ENCODE data around the gene RAB21.
"Not testable (repeated sequence)": the region's sequence is repeated elsewhere in the genome, so short reads cannot be mapped to it uniquely, and the experiment has no call there.

Gene RAB21

DNA sequence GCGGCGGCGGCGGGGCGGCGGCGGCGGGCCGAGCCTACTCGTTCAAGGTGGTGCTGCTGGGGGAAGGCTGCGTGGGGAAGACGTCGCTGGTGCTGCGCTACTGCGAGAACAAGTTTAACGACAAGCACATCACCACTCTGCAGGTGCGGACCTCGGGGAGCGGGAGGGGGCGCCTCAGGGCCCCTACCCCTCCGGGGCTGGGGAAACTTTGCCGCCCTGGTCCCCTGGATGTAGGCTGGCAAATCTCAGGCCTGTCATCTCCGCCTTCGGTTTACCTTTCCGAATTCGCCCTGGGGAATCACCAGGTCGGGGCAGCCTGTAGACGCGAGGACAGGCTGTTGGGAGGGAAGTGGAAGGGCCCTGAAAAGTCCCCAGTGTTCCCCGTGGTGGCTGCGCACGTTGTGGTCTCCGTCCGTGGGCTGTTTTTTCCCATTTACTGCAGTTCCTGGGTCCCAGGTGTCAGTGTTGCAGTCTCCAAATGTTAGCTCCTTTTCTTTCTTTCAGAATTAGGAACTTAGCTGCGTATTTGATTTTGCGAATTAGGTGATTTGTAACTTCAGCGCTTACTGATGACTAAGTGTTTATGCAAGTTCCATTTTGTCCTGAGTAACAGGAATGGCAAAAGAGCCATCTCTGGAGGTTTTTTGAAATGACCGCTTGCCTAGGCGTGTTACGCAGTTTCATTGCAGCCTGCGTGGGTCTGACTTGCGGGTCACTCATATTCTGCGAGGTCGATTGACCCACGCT, 656 bp downstream of the RAB21 start:
- no peak for DNase-seq

DNA sequence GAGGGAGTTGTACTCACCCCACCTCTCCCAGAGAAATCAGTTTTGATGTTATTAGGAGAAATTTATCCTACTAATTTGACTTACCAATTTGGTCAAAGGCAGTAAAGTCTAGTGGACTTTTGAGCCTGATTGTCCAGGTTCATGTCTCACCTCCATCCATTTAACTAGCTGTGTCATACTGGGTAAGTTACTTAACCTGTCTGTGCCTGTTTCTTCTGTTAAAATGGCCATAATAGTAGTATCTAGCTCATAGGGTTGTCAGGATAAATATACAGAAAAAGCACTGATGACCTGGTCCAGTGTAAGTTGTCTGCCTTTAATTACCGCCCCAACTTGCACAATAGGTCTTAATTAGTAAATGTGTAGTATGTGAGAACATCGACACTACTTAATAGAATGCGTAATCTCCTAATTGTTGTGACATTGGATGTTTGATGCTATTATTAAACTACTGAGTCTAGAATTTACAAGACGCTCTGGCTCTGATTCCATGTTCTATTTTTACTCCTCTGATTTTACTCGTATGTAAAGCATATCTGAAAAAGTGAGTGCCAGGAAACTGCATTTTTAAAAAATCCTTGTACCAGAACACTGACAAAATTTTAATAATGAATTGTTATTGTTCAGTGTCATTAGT, 1.5 kb downstream of the RAB21 start:
- DNase-seq = no peak

DNA sequence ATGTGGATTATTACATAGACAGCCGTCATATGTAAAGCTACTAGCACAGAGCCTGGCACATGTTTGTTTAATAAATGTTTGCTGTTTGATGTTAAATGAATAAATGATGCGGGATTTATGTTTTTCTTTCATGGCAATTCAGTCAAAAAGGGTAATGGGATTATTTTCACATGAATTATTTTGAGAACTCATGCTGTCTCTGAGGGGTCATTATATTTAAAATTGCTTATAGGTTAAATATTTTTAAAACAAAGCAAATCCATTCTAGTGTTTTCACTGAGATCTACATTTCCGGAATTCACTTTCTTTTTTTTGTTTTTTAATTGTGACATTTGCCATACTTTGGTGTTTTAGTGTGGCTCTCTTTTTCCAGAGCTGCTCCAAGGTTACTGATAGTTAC, 5.3 kb downstream of the RAB21 start:
- no peak for DNase-seq

DNA sequence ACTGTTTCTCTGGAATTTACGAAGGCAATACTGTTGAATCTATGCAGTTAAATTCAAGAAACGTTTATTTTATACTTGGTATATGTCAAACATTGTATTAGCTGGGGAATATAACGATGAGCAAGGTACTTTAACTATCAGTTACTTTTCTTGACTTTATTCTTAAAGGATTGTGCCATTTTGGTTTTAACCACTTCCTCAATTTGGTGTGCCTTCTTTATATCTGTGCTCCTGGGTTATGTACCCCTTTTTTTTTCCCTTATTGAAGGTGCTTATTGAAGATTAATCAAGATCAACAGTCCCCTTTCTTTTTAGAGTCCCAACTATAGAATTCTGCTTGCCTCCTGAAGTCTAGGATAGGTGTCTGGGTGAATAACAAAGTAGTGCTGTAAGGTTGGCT, 5.8 kb downstream of the RAB21 start:
- no peak for DNase-seq

DNA sequence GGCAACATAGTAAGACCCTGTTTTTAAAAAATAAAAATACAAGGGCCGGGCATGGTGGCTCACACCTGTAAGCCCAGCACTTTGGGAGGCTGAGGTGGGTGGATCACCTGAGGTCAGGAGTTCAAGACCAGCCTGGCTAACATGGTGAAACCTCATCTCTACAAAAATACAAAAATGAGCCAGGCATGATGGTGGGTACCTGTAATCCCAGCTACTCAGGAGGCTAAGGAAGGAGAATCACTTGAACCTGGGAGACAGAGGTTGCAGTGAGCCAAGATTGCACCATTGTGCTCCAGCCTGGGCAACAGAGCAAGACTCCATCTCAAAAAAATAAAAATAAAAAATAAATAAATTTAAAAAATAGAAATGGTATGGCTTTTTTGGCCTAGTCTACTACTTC, 6.7 kb downstream of the RAB21 start:
- DNase-seq = not testable (repeated sequence)

DNA sequence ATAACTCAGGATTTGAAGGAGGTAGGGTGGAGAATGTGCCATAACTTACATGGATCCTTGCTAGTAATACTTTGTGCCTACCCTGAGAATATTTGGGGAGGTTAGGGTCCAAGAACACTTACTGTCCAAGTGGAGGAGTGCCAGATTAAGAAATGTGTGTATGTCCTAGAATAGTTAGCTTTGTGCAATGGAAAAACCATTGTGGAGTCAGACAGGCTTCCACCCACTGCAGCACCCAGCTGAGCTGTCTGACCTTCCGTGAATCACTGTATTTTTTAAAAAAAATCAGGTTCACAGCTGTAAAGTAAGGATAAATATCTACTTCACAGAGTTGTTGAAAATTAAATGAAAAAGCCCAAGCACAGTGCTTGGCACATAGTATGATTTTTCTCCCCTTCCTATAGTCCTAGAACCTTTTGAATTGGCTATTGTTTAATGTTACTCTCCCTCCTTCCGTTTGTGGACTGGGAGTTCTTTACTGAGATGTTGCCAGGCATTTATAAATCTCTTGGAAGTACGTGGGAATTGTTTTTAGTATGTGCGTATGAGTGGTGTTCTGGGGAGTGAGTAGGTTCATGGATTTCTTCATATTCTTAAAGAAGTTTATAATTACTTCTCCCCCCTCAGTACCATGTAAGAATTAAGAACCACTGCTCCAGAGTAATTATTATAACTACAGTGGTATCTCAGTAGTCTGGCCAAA, 9.2 kb downstream of the RAB21 start:
- DNase-seq = no peak

DNA sequence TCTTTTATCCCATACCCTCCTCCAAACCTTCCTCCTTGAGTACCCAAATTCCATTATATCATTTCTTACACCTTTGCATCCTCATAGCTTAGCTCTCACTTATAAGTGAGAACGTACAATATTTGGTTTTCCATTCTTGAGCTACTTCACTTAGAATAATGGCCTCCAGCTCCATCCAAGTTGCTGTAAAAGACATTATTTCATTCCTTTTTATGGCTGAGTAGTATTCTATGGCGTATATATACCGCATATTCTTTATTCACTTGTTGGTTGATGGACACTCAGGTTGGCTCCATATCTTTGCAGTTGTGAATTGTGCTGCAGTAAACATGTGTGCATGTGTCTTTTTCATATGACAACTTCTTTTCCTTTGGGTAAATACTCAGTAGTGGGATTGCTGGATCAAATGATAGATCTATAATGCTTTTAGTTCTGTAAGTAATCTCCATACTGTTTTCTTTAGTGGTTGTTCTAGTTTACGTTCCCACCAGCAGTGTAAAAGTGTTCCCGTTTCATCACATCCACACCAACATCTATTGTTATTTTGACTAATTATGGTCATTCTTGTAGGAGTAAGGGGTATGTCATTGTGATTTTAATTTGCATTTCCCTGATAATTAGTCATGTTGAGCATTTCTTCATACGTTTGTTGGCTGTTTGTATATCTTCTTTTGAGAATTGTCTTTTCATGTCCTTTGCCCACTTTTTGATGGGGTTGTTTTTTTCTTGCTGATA, 10.1 kb downstream of the RAB21 start:
- no peak for DNase-seq

DNA sequence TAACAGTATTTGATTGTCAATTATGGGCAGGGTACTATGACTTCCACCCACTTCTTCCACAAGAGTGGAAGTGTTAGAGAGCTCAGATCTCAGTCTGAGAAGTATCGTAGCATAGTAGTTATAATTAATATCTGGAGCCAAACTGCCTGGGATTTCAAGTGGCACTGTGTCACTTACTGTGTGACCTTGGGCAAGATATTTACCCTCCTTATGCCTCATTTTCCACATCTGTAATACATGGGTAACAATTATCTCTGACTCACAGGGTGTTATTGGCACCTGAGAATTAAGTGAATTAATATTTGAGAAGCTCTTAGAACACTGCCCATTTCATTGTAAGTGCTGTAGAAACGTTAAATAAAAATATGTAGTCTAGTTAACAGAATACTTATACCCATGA, 11.5 kb downstream of the RAB21 start:
- DNase-seq = no peak

DNA sequence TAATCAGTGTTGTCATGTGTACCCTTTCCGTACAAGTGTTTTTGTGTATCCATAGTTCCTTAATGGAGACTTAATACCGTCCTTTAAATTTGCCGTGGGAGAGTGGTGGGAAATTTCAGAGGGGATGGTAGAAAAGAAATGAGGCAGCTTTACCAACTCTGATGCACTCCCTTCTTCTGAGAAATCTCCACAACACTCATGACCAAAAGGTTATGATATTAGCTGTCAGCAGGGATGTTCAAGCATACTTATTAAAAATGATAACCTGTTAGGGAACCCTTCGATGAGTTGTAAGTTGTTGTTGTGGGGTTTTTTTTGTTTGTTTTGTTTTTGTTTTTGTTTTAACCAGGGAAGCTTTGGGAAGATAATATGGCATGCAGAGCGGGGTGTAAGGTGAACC, 12.5 kb downstream of the RAB21 start:
- no peak for DNase-seq

DNA sequence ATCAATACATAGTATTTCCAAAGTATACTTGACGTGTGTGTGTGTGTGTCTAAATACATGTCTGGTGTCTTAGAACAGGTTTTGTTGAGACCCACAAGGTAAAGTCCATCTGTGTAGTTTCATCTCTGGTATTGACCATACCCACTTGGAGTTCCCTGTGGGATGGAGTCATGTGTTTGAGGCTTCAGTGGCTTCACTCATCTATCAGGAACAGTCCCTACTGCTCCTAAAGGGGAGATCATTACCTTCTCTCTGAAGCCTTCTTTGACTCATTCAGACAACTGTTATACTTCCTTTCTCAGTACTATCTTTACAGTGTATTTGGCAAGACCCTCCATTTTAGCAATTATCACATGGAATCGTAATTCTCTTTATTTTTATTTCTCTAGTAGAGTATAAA, 14.2 kb downstream of the RAB21 start:
- no peak for DNase-seq

DNA sequence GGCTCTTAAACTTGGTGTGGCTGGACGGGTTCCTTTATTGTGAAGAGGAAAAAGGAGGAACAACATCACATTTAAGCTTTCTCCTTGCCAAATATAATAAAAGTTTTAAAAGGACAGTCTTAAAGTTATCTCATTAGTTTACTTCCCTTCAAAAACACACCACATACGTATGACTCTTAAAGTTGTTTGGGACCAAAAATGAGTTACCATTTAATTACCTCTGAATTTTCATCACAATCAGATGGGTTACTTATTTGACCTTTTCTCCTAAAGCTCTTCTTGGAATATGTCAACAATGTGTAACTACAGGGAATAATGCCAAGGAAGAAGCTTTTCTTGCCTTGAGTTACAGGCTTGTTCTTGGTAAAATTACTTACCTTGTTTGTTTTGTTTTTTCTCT, 16.4 kb downstream of the RAB21 start:
- no peak for DNase-seq

DNA sequence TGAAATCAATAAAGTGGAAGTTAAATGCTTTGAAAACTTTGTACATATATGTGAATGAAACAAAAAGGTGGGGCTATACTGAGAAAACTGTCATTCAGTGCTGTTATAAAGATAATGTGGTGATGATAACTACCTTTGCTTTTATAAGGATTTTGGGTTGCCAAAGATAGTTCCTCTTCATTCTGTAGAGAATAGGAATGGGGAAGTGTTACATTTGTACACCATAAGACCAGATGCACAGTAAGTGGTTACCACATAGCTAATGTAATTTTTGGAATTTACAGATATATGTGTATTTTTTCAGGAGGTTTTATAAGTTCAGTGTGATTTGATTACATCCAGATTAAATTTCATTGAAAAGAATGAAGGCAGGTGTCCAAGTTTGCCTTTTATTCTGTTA, 18.1 kb downstream of the RAB21 start:
- DNase-seq = no peak

DNA sequence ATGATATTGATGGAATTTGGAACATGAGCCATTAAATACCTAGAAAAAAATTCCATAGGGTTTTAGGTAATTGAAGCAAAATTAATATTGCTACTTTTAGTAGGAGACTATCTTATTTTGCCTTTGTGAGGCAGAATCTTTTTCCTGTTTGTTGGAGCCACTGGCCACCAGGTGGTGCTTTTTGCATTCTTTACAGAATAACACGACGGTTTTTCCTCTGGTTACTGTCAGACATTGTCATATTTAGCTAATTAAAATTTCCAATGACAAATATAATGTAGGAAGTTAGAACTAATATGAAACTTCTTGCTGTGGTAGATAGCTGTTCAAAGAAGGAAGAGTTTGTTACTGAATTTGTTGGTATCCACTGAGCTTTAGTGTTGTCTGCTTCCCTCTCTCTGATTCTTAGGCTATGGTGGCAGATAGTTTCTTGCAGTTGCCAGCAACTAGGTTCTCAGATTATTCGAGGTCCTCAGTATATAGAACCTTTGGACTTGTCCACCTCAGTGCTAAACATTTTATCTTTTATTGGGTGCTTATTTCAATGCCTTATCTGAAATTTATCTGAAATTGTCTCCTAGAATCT, 25.7 kb downstream of the RAB21 start:
- no peak for DNase-seq

DNA sequence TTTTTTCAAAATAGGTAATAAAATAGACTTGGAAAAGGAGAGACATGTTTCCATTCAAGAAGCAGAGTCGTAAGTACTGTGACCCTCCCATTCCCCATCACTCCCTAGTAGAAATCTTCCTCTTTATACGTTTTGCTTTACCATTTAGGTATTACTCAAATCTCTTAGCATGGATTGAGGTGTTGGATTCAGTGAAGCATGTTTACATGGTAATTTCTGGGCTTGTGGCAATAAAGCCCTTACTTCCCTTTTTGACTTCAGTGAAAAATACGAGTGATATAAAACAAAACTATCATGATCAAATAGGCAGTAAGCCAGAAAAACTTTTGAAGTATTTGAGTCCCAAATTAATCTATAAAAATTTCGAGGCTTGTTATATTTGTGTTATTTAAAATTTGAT, 27.4 kb downstream of the RAB21 start:
- no peak for DNase-seq

DNA sequence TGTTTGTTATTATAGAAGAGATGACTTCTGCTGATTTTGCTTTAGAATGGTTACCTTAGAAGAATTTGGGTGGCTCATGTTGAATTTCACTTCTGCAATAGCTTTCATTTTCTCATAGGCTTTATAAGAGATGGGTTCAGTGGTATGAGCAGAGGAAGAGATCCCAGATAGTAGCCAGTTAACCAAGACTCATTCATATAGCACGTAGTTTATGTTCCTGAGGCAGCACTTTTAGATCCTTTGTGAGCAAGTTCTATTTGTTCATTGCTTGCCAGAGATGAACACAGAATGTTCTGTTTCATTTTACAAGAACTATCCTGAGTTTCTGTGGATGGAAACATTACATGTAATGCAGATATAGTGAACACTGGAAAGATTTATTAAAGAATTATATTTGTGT, 32.2 kb downstream of the RAB21 start:
- no peak for DNase-seq

DNA sequence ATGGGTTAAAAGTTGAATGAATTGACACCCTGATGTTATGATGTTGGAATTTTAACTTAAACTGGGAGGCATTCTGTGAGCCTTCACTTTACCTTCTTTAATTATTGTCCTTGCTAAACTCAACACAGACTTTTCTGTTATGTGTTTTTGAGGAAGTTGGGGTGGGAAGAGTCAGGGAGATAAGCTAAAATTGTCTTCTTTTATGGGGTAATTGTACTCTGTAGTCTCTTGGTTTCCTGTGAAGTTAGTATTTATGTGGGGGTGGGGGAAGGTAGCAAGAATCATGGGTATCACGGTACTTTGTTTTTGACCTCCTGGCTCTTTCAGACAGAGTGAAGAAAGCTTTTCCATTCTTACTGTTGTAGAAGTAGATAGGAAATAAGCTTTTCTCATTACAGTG, 32.9 kb downstream of the RAB21 start:
- no peak for DNase-seq

DNA sequence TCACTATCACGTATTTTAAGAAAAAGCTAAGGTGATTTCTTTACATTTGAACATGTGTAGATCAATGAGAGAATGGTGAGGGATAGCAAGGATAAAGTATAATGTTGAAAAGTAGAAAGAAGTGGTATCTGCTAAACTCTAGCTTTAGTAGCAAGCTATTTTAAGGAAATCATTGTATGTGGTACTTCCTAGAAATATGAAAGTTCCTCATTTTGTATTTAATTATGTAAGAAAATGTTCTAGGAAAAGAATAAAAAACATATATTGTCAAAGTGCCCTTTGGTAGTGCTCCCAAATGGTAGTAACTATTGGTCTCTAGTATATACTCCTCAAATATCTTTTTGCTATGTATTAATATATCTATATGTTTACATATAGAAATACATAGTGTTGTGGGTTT, 35.7 kb downstream of the RAB21 start:
- no peak for DNase-seq

DNA sequence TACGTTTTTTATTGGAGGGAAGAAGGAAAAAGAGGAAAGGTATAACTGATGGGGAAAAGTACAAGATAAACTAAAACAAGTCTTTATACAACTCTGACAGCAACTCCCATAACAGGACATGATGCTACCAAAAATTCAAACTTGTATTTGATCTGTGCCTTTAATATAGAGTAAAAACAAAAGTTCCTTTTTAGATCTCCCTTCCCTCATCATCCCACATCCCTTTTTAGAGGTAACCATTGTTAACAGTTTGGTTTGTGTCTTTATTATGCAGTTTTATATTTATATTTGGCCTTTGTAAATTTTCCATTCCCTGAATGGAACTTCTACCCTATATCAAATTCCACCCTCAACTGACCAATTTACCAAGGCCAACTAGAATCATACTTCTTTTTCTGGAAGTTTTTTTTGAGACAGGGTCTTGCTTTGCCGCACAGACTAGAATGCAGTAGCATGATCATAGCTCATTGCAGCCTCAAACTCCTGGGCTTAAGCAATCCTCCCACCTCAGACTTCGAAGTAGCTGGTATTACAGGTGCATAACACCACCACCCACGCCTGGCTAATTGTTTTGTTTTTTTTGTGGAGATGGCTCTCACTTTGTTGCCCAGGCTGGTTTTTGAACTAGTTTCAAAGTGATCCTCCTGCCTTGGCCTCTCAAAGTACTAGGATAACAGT, 36.9 kb downstream of the RAB21 start:
- no peak for DNase-seq

DNA sequence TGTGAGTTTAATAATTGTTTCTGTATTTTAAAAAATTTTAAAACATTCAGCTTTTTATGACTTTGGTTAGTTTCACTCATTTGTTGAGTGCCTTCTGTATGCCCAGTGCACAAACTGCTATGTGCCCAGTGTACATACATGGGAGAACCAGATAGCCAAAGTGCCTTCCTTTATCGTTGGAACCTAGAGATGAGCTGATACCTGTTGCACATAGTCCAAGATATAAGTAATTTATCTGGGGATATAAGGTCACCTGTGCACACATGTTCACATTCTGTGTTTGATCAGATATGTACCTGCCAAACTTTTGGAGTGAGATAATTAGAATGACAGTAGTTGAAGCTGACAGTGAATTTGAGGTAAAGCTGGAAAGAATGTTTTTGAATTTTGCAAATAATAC, 37.9 kb downstream of the RAB21 start:
- no peak for DNase-seq

DNA sequence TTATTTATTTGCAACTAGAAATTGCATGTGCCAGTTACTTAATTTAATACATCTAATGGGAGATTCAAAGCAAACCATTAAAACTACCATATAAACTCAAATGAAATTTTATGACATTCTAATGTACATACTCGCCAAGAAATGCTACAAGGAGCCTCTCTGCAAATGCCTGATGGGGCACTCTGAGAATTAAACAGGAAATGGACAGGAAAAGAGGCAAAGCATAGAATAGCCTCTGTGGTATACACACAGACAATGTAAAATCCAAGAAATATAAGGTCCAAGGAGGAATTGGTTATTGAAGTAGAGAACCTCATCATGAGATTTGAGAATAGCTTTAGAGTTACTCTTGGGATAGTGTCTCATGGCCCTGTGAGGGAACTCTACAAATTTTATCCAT, 41.2 kb downstream of the RAB21 start:
- DNase-seq = no peak

DNA sequence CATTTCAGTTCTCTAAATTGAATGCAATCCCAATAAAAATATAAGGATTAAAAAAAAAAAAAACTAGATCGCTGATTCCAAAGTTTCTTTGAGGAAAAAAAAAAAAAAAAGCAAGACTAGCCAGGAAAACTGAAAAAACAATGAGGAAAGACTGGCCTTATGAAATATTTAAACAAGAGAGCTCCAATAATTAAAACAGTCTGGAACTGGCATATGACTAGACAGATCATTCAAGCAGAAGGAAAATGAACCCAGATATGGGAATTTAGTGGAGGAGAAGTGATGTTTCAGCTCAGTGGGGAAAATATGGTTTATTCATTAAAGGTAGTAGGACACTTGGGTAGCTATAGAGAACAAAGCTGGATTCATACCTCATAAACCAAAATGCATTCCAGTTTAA, 42.9 kb downstream of the RAB21 start:
- DNase-seq = no peak

DNA sequence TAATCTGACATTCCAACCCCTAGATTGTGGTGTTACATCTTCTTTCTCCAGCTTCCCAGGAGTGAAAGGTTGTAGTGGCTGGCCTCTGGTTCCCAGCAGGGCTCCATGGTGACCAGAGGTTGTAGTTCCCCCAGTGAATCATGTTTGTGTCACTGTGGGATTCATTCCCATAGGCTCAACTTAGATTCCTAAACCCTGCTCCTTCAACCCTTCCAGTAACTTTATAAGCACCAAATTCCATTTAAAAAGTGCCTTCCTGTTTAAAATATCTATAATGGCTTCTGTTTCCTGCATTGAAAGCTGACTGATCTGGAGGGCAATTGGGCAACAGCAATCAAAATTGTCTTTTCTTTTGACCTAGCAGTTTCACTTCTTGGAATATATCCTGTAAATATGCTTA, 44.4 kb downstream of the RAB21 start:
- DNase-seq = no peak

DNA sequence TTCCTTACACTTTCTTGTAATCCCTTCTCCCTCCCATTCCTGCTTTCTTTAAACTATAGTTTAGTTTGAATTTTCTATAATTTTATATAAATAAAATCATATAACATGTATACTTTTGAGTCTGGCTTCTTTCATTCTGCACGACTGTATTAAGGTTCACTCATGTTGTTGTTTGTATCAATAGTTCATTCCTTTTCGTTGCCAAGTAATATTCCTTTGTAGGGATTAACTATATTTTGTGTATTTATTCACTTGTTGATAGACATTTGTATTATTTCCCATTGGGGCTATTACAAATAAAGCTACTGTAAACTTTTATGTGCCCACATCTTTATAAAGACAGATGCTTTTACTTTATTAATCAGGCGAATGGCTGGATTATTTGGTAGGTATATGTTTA, 45.5 kb downstream of the RAB21 start:
- DNase-seq = no peak
